ENCODE measurements around the gene SARS2. TPM values are rescaled to one million over a fixed set of nuclear protein-coding genes. Genes with fewer than 3 reads are reported as not detected.
"Not testable (repeated sequence)": the region's sequence is repeated elsewhere in the genome, so short reads cannot be mapped to it uniquely, and the experiment has no call there.

SARS2 gene
- total RNA-seq, 2 experiments from 2014 or later, result 28.4 to 32.7 TPM

GRCh38 chr19:38941979-38942378 is 11.4 kb upstream of the SARS2 start:
- CTCF ChIA-PET, result no interaction called here
- no peaks in the 10 kb centered on the region for H3K36me3 Mint-ChIP-seq (ENCODE audit: low read depth)

GRCh38 chr19:38941466-38941865 is 10.9 kb upstream of the SARS2 start:
- DNase-seq; H3K36me3 Mint-ChIP-seq (ENCODE audit: low read depth); H3K27ac Mint-ChIP-seq; H3K9me3 Mint-ChIP-seq; CTCF ChIA-PET; H3K4me3 Mint-ChIP-seq: not testable (repeated sequence)
- POLR2A ChIA-PET, result interaction anchor here (1.2 kb wide), 1 partner anchor 11 kb away, joined by 3 read pairs; no protein-coding TSS in a partner anchor
- Mint-ChIP-seq H3K4me1 (peaks cover 25% of the 10 kb centered on the region), H3K27me3 (peaks cover 20% of the 10 kb centered on the region)

More at GRCh38 chr19:38941979-38942378, 11.4 kb upstream of the SARS2 start:
- H3K9me3 Mint-ChIP-seq, result no peaks in the 10 kb centered on the region
- H3K27ac Mint-ChIP-seq, result no peak overlapping the region
- peaks cover 25% of the 10 kb centered on the region for H3K4me1 Mint-ChIP-seq
- peaks cover 20% of the 10 kb centered on the region for H3K27me3 Mint-ChIP-seq
- POLR2A ChIA-PET, result no interaction called here
- DNase-seq, result no peak
- no peak overlapping the region for H3K4me3 Mint-ChIP-seq

- no peak for DNase-seq
- ChIA-PET POLR2A (interaction anchor here (1.8 kb wide), 1 partner anchor 9 kb away, joined by 6 read pairs; the partner anchor contains the start of genes MRPS12 and SARS2), CTCF (interaction anchor here (1.6 kb wide), 1 partner anchor 9 kb away, joined by 18 read pairs; the partner anchor contains the start of genes MRPS12 and SARS2)
- Mint-ChIP-seq H3K27me3 (peaks cover 20% of the 10 kb centered on the region), H3K4me3 (no peak overlapping the region), H3K36me3 (ENCODE audit: low read depth) (peaks cover 6% of the 10 kb centered on the region), H3K4me1 (peaks cover 25% of the 10 kb centered on the region), H3K9me3 (no peaks in the 10 kb centered on the region), H3K27ac (no peak overlapping the region)
Observed at GRCh38 chr19:38939957-38940356, 9.4 kb upstream of the SARS2 start.

GRCh38 chr19:38933544-38933943 is 3.0 kb upstream of the SARS2 start:
- Mint-ChIP-seq H3K9me3 (no peaks in the 10 kb centered on the region), H3K36me3 (ENCODE audit: low read depth) (peaks cover 28% of the 10 kb centered on the region), H3K27me3 (peaks cover 2% of the 10 kb centered on the region), H3K4me1 (peaks cover 31% of the 10 kb centered on the region), H3K27ac (no peak overlapping the region), H3K4me3 (no peak overlapping the region)
- DNase-seq, result no peak
- ChIA-PET CTCF (interaction anchor here (1.0 kb wide), 1 partner anchor 531 kb away, joined by 8 read pairs; the partner anchor contains the start of gene FAM98C), POLR2A (interaction anchor here (1.0 kb wide), 1 partner anchor 300 kb away, joined by 3 read pairs; no protein-coding TSS in a partner anchor)

GRCh38 chr19:38932425-38933179 is 2.0 kb upstream of the SARS2 start:
- Mint-ChIP-seq H3K27me3 (no peaks in the 10 kb centered on the region), H3K36me3 (ENCODE audit: low read depth) (peaks cover 29% of the 10 kb centered on the region), H3K4me3 (no peak overlapping the region), H3K4me1 (peaks cover 41% of the 10 kb centered on the region), H3K9me3 (no peaks in the 10 kb centered on the region), H3K27ac (no peak overlapping the region)
- CTCF ChIA-PET, result interaction anchor here (0.6 to 4.6 kb wide), 8 partner anchors 32 to 559 kb away, joined by 3 to 62 read pairs (median 6); partner anchors contain the start of genes FAM98C, NFKBIB, PSMD8 and SIRT2
- DNase-seq, result peak; percentile 40
- POLR2A ChIA-PET, result interaction anchor here (1.0 kb wide), 1 partner anchor 299 kb away, joined by 3 read pairs; no protein-coding TSS in a partner anchor

GRCh38 chr19:38931521-38931793 is 894 bp upstream of the SARS2 start:
- Mint-ChIP-seq H3K4me1 (peaks cover 48% of the 10 kb centered on the region), H3K4me3 (peak overlapping the region; percentile 93), H3K36me3 (ENCODE audit: low read depth) (peaks cover 29% of the 10 kb centered on the region), H3K27ac (peak overlapping the region; percentile 92), H3K9me3 (no peaks in the 10 kb centered on the region), H3K27me3 (no peaks in the 10 kb centered on the region)
- ChIA-PET CTCF (interaction anchor here (0.6 to 4.6 kb wide), 25 partner anchors 9 to 558 kb away, joined by 3 to 62 read pairs (median 12); partner anchors contain the start of genes ACTN4, ECH1, FAM98C and HNRNPL), POLR2A (interaction anchor here (1.2 to 2.9 kb wide), 10 partner anchors 9 to 528 kb away, joined by 3 to 22 read pairs (median 6); partner anchors contain the start of genes FAM98C, HNRNPL, NFKBIB and SIRT2)
- no peak for DNase-seq

GRCh38 chr19:38930776-38931520 is 385 bp upstream of the SARS2 start, which contains the start of gene MRPS12:
Gene MRPS12, plus strand, starts transcription at chr19:38930944. Its CDS starts 351 bp downstream, at chr19:38931295.
- H3K4me3 Mint-ChIP-seq, result peak within 1 kb of the TSS; percentile 93
- no peaks in the 10 kb centered on the region for H3K9me3 Mint-ChIP-seq
- DNase-seq, result peak; percentile 99
- H3K4me1 Mint-ChIP-seq, result peaks cover 52% of the 10 kb centered on the region
- peaks cover 29% of the 10 kb centered on the region for H3K36me3 Mint-ChIP-seq (ENCODE audit: low read depth)
- ChIA-PET POLR2A (interaction anchor here (0.9 to 2.9 kb wide), 21 partner anchors 9 to 556 kb away, joined by 3 to 22 read pairs (median 4); partner anchors contain the start of genes ACTN4, EIF3K, FAM98C and GMFG), CTCF (interaction anchor here (0.6 to 4.6 kb wide), 67 partner anchors 9 to 1039 kb away, joined by 3 to 62 read pairs (median 6); partner anchors contain the start of genes ACTN4, CAPN12, ECH1 and EIF3K)
- peak within 1 kb of the TSS; percentile 92 for H3K27ac Mint-ChIP-seq
- no peaks in the 10 kb centered on the region for H3K27me3 Mint-ChIP-seq

GRCh38 chr19:38928391-38929001 is 2.1 kb downstream of the SARS2 start:
- H3K27me3 Mint-ChIP-seq, result no peaks in the 10 kb centered on the region
- H3K9me3 Mint-ChIP-seq, result no peaks in the 10 kb centered on the region
- no peak for DNase-seq
- H3K4me3 Mint-ChIP-seq, result peak overlapping the region; percentile 93
- peaks cover 65% of the 10 kb centered on the region for H3K4me1 Mint-ChIP-seq
- ChIA-PET CTCF (interaction anchor here (2.9 to 4.6 kb wide), 5 partner anchors 27 to 526 kb away, joined by 15 to 62 read pairs (median 21); partner anchors contain the start of genes ECH1, FAM98C, NFKBIB and RINL), POLR2A (interaction anchor here (2.0 to 3.2 kb wide), 3 partner anchors 28 to 194 kb away, joined by 4 to 22 read pairs (median 11); partner anchors contain the start of genes NFKBIB and SIRT2)
- peak overlapping the region; percentile 92 for H3K27ac Mint-ChIP-seq
- H3K36me3 Mint-ChIP-seq (ENCODE audit: low read depth), result peaks cover 23% of the 10 kb centered on the region

GRCh38 chr19:38924388-38924787 is 6.2 kb downstream of the SARS2 start:
- H3K27ac Mint-ChIP-seq, result peak overlapping the region; percentile 66
- ChIA-PET POLR2A (interaction anchor here (1.0 kb wide), 1 partner anchor 75 kb away, joined by 3 read pairs; the partner anchor contains the start of gene HNRNPL), CTCF (interaction anchor here (0.8 kb wide), 1 partner anchor 37 kb away, joined by 3 read pairs; no protein-coding TSS in a partner anchor)
- H3K27me3 Mint-ChIP-seq, result no peaks in the 10 kb centered on the region
- peaks cover 21% of the 10 kb centered on the region for H3K36me3 Mint-ChIP-seq (ENCODE audit: low read depth)
- H3K4me3 Mint-ChIP-seq, result no peak overlapping the region
- no peak for DNase-seq
- peaks cover 42% of the 10 kb centered on the region for H3K4me1 Mint-ChIP-seq
- H3K9me3 Mint-ChIP-seq, result no peaks in the 10 kb centered on the region

- H3K9me3 Mint-ChIP-seq, result no peaks in the 10 kb centered on the region
- ChIA-PET CTCF (interaction anchor here (0.7 kb wide), 1 partner anchor 8 kb away, joined by 4 read pairs; the partner anchor contains the start of genes MRPS12 and SARS2), POLR2A (no interaction called here)
- H3K27ac Mint-ChIP-seq, result no peak overlapping the region
- H3K4me1 Mint-ChIP-seq, result peaks cover 23% of the 10 kb centered on the region
- no peak for DNase-seq
- no peak overlapping the region for H3K4me3 Mint-ChIP-seq
- H3K36me3 Mint-ChIP-seq (ENCODE audit: low read depth), result peaks cover 21% of the 10 kb centered on the region
- H3K27me3 Mint-ChIP-seq, result no peaks in the 10 kb centered on the region
Observed at GRCh38 chr19:38922482-38922881, 8.1 kb downstream of the SARS2 start.

- no peak for DNase-seq
- Mint-ChIP-seq H3K9me3 (no peaks in the 10 kb centered on the region), H3K4me1 (peaks cover 19% of the 10 kb centered on the region), H3K27ac (no peak overlapping the region), H3K27me3 (no peaks in the 10 kb centered on the region), H3K36me3 (ENCODE audit: low read depth) (peaks cover 21% of the 10 kb centered on the region), H3K4me3 (no peak overlapping the region)
- ChIA-PET CTCF (interaction anchor here (0.7 to 1.0 kb wide), 2 partner anchors 8 to 9 kb away, joined by 3 to 4 read pairs; partner anchors contain the start of genes MRPS12 and SARS2), POLR2A (interaction anchor here (0.9 kb wide), 1 partner anchor 21 kb away, joined by 3 read pairs; the partner anchor contains the start of gene NFKBIB)
Observed at GRCh38 chr19:38921420-38922274, 8.9 kb downstream of the SARS2 start.
